ENCODE measurements around the gene SCN4A. TPM values are rescaled to one million over a fixed set of nuclear protein-coding genes. Genes with fewer than 3 reads are reported as not detected.

SCN4A gene
- total RNA-seq, 1 donor from 2014 or later, result not detected

- DNase-seq, result no peak
These were observed 29.2 kb upstream of the SCN4A start for GRCh38 chr17:64001763-64002529.

DNA sequence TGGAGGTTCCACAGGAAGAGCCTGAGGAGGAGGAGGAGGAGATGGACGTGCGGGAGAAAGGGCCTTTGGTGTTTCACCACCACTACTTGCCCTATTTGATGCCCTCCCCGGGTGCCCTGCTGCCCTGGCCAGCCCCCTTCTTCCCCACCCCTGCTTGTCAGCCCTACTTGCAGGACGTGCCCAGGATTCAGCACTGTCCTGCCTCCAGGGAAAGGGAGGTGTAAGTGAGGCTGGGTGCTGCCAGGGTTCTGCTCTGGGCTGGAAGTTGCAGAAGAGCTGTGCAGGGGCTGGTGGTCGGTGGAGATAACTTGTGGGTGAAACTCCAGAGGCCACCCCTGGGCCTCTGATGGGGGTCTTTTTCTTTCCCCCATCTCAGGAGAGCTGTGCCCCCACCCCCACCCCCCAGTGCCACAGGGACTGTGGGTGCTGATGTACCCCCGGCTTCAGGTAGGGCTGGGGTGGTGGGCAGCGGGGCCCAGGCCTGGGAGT is 28.4 kb upstream of the SCN4A start:
- no peak for DNase-seq

DNA sequence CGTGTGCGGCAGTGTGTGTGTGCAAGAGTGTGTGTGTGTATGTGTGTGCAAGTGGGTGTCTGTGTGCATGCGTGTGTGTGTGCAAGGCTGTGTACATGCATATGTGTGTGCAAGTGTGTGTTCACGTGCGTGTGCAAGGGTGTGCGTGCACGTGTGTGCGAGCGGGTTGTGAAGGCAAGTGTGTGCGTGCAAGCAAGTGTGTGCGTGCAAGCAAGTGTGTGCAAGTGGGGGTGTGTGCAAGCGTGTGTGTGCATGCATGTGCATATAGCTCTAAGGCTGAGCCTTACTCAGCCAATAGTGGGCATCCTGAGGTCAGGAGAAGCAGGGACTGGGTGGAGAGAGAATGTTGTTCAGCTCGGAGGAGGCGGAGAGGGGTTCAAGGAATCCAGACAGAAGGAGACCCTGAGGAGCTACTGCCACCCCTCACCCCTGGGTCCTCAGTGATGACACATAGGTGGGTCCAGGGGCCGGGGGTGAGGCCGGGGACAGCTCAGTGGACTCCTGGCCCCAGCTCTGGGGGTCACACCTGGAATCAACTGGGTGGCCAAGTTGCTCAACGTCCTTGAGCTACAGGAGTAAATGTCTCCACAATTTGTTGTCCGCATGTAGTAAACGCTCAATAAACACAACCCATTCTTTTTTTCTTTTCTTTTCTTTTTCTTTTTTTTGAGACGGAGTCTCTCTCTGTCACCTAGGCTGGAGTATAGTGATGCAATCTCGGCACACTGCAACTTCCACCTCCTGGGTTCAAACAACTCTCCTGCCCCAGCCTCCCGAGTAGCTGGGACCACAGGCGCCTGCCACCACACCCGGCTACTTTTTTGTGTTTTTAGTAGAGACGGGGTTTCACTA is 27.2 kb upstream of the SCN4A start:
- no peak for DNase-seq

GRCh38 chr17:63998721-63999679 is 26.3 kb upstream of the SCN4A start:
- no peak for DNase-seq

GRCh38 chr17:63998050-63998720 is 25.5 kb upstream of the SCN4A start, which contains the start of gene PRR29:
PRR29 (plus strand) TSS chr17:63998351; CDS start chr17:63998365, 14 bp downstream.
- DNase-seq, result no peak

DNA sequence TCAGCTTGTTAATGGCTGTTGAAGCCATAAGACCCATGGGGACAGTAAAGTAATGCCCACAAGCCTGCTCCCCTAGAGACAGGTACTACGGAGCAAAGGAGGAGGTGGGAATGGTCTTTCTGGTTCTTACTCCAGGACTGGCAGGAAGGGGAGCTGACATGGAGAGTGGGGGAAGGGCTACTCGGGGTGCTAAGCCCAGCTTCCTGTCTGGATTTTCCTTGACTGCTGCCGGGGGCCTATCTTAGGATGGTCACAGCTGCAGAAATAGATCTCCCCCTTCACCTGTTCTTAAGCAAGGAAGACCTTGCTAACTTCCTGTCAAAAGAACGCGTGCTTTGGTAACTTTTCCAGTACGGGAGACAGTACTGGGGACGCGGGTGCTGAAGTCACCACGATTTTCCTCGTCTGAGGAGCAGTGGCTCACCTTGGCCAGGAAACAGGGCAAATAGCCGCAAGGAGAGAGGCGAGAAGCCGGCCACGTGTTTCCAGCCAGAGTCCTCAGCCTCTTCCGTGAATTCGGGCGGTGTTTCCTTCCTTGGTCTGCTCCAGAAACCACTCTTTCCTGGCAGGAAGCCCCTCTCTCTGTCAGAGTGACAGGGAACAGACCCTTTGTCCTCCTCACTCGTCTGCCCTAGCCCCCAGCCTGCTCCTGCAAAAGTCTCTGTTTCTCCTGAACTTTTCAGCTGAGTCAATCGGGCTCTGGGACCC is 24.8 kb upstream of the SCN4A start:
- DNase-seq, result no peak

DNA sequence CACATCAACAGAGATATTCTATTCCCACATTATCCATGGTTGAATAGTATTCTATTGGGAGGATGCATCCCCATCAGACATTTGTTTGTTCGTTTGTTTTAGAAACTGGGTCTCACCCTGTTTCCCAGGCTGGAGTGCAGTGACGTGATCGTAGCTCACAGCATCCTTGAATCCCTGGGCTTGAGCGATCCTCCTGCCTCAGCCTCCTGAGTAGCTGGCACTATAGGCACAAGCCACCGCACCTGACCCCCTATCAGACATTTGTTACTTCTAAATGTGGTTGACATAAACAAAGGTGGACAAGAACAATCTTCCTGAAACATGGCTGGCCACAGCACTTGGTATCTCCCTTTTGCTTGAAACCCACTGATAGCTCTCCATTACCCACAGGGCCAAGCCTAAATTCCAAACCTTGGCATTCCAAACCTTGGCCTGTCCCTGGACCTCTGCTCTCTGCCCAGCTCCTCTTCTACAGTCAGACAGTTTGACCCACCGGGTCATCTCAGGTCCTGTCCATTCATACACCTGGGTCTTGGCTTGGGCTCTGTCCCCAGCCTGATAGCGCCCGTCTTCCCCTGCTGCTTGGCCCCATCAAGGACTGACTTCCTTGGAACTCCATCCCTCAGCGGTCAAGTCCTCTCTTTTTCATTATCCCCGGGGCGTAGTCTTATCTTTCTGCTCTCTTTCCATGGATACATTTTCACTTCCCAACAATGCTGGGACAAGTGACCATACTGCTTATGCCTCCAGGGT is 23.9 kb upstream of the SCN4A start:
- no peak for DNase-seq

DNA sequence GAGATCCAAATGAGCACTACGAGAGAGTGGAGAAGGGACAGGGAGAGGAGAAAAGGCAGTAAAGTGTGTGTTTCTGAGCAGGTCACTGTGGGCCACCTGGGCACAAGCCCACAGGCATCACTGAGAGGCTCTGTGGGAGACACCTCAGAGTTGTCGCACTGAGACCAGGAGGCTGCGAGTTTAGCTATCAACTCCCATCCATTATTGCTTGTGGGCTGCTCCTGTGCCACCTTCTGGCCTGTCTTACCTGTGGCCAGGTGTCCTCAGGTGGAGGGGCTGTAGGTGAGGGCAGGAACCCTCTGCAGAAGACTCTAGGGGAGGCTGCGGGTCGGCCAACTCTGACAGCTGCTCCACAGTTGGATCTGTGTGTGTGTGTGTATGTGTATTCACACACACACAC is 22.9 kb upstream of the SCN4A start:
- DNase-seq, result no peak

- DNase-seq, result no peak
These were observed 20.8 kb upstream of the SCN4A start for GRCh38 chr17:63993368-63993985.

DNA sequence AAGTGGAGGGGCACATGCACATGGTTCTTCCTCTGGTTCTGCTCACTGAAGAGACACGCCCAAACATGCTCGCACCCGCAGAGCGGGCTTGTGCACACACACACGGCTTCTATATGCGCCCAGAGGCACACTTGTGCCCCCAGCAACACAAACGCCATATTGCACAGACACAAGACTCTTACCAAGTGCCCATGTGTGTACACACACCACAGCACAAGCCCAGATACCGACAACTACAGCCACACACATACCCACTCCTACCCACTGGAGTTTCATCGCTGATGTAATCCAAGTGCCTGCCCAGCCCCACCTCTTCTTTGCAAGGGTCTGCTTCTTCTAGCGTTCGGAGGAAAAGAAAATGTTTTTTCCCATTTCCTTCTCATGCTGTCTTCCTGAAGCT is 18.9 kb upstream of the SCN4A start:
- no peak for DNase-seq

GRCh38 chr17:63989622-63990345 is 17.1 kb upstream of the SCN4A start:
- no peak for DNase-seq

DNA sequence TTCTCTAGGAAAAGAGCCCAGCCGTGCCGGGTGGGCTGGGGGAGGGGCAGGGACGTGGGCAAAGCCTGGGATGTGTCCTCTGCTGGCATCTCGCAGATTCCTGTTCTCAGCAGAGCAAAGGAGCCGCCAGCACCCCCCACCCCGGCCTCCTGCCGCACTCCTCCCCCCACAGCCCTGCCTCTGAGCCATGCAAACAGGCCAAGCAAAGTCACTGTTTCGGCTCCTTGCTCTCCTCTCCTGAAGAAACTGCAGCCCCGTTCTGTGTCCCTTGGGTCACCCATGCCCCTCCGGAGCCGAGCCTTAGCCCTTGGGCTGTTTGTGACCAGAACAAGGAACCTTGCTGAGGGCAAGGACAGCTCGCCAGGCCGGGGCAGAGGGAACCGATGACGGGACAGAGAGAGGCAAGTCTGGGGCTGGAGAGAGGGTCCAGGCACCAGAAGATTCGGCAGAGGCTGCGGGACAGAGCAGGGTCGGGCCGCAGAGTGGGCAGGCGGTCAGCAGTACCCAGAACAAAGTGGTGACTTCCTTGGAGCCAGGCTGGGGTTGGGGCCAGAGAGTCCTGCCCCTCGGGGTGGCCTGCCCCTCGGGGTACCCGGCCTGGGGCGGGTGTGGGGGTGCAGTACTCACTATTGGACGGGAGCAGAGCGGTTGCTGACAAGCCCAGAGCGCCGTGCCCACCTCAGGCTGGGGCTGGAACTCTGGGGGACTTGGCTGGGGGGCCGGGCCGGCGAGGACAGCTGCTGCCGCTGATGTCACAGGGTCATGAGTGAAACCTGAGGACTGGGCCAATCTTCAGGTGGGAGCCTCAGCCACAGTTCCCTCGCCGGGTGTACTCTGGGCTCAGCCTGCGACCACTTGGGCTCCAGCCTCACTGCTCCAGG is 16.3 kb upstream of the SCN4A start:
- DNase-seq, result no peak

DNA sequence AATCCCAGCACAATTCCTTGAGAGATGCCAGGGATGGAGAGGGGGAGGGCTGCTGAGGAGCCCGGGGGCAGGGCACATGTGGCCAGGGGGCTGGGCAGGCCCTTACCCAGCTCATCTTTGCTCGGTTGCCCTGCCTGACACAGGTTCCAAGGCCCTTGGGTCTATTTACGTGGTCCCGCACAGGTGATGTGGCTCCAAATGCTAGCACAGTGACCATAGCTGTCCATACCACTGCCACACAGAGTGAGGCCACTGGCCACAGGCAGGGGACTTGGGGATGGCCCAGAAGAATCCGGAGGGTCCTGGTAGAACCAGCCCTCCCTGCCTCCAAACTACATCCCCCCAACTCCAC is 15.4 kb upstream of the SCN4A start:
- DNase-seq, result no peak

DNA sequence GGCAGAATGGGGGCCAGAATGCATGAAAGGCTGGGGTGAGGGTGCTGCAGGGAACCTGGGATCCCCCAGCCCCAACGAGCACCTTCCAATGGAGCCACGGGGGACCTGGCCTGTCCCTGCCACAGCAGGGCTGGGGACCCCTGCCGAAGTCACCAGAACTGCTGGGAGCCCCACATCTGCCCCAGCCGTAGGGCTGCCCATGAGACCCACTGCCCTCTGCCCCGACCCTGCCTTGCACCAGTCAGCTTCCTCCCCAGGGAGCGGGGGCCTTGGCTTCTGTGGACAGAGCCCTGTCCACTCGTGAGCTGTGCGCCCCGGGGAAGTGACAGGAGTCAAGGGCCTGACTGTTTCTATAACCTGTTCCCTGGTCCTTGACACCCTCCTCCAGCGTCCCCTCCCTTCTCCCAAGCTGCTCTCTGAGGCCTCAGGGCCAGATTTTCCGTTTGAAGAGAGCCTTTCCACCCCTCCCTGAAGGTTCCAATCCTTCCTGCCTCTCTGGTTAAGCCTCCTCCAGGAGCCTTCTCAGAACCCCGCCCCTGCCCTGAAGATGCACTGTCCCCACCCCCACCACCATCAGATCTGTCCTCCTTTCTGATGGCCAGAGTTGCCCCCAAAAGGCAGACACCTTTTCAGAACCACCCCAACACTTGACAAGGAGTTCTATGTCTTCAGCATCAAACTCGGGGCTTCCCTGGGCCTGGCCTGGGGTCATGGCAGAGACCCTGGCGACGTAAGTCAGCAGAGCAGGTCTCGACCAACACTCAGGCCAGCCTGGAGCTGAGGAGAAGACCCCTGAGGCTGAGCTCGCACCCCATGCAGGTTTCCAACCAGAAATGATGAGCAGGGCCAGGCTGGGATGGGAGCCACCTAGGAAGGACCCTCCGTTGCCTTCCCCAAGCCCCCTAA is 14.8 kb upstream of the SCN4A start:
- no peak for DNase-seq

DNA sequence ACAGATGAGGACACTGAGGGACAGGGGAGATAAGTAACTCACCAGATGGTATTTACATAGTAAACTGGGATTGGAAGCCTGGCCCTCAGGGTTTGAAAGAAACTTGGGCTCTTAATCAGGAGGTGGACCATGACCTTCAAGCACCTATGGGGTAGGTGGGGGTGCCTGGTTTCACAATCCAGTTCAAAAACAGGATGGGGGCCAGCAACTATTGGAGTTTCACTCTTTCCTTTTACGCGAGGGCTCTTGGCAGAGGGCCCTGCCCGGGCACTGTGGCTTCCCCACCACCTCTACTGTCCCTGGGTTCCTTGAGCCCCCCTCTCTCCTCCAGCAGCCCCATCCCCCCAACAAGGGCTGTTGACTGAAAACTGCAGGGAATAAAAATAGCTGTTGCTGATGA is 14.1 kb upstream of the SCN4A start:
- no peak for DNase-seq

GRCh38 chr17:63985387-63986140 is 12.8 kb upstream of the SCN4A start:
- DNase-seq, result no peak
